HCT116 (cell line): ENCODE data around the gene PTPN18. TPM values are rescaled to one million over a fixed set of nuclear protein-coding genes. Genes with fewer than 3 reads are reported as not detected.

Experiments used
- ATAC-seq: fragments of 200-7000 bp; cut with Tn5 transposase; 2 replicates; pipeline ENCODE4 v1.9.1; 2020; ENCODE audit warnings: mild to moderate bottlenecking, moderate library complexity
- BruUV-seq: library from RNA; stranded (reverse); fragments of 400-500 nt; replicated peaks from 2 replicates; lab custom pipeline; 2021; lab: Mats Ljungman, UMichigan
- CTCF ChIA-PET: fragments of 300-600 bp; sonication (Branson Sonifier 250); formaldehyde crosslinking; loops from one replicate; lab custom pipeline; 2021; ENCODE audit warnings: antibody characterized with exemption; lab: Charles Lee
- POLR2A ChIA-PET: fragments of 300-600, 350-600 bp; sonication (Branson Sonifier 250); formaldehyde crosslinking; loops from one replicate; lab custom pipeline; 2021; ENCODE audit warnings: antibody characterized with exemption; lab: Charles Lee
- RAD21 ChIA-PET, 2 experiments: fragments of 300-600 bp; sonication (Branson Sonifier 250); formaldehyde crosslinking; loops; one replicate each; lab custom pipeline; 2023; ENCODE audit warnings: low total read pairs in 2 of 2; ENCODE audit not compliant: uncharacterized antibody in 2 of 2, unreplicated experiment in 2 of 2, low non-redundant PET in 1 of 2; lab: Charles Lee
- DNase-seq: peaks from one replicate; pipeline ENCODE4 v3.0.0-alpha.2; 2010; ENCODE audit warnings: low read depth, low spot score
- H2AFZ ChIP-seq: fragments of 200-600 bp; shearing (Covaris generic), sonication (generic); 2 replicates; pipeline ENCODE4 v1.6.1; 2017; ENCODE audit warnings: low read depth, mixed run types, mixed read lengths, antibody characterized with exemption, low read length; ENCODE audit not compliant: poor library complexity, severe bottlenecking
- H3K27ac ChIP-seq: 2 replicates; pipeline ENCODE4 v1.5.1; 2012; ENCODE audit warnings: low read depth, low read length
- H3K27me3 ChIP-seq: fragments of 200-600 bp; sonication (generic); 2 replicates; pipeline ENCODE4 v1.6.1; 2016; ENCODE audit warnings: mixed run types, low read length, mixed read lengths; ENCODE audit not compliant: insufficient read depth
- H3K36me3 ChIP-seq, 2 experiments: fragments of 200-500 bp in 1 of 2; fragments of 200-600 bp in 1 of 2; sonication (Bioruptor generic) in 1 of 2; sonication (generic) in 1 of 2; 2 replicates each; pipeline versions ENCODE4 v1.5.1 to v1.6.1; 2014 to 2016; ENCODE audit warnings: low read length in 2 of 2, inconsistent platforms in 1 of 2, mixed read lengths in 1 of 2, mixed run types in 1 of 2; ENCODE audit not compliant: insufficient read depth in 2 of 2, control insufficient read depth in 1 of 2
- H3K4me1 ChIP-seq, 2 experiments: fragments of 200-600 bp in 1 of 2; sonication (generic) in 1 of 2; 2 replicates each; pipeline versions ENCODE4 v1.5.1 to v1.6.1; 2012 to 2017; ENCODE audit warnings: low read length in 2 of 2, inconsistent platforms in 1 of 2, mild to moderate bottlenecking in 1 of 2, mixed read lengths in 1 of 2, mixed run types in 1 of 2, moderate library complexity in 1 of 2; ENCODE audit not compliant: insufficient read depth in 2 of 2, control insufficient read depth in 1 of 2
- H3K4me2 ChIP-seq: fragments of 200-600 bp; sonication (generic); 2 replicates; pipeline ENCODE4 v1.6.1; 2017; ENCODE audit warnings: mixed run types, low read length, mixed read lengths
- H3K4me3 ChIP-seq, 2 experiments: fragments of 200-600 bp in 1 of 2; sonication (generic) in 1 of 2; replicated peaks in 1 of 2; 2 replicates each; pipeline ENCODE4 v1.5.1; 2011 to 2016; ENCODE audit warnings: low read length in 2 of 2, control low read depth in 1 of 2, low read depth in 1 of 2, mild to moderate bottlenecking in 1 of 2, mixed read lengths in 1 of 2, mixed run types in 1 of 2
- H3K79me2 ChIP-seq: fragments of 200-600 bp; sonication (generic); 2 replicates; pipeline ENCODE4 v1.6.1; 2017; ENCODE audit warnings: mild to moderate bottlenecking, mixed run types, low read length, moderate library complexity, mixed read lengths; ENCODE audit not compliant: insufficient read depth
- H3K9ac ChIP-seq: fragments of 200-600 bp; sonication (generic); 2 replicates; pipeline ENCODE4 v1.6.1; 2016; ENCODE audit warnings: low read length, mixed read lengths
- H3K9me2 ChIP-seq: fragments of 200-600 bp; sonication (generic), shearing (Covaris generic); 2 replicates; pipeline ENCODE4 v1.6.1; 2017; ENCODE audit warnings: mixed run types, mild to moderate bottlenecking, moderate library complexity; ENCODE audit not compliant: insufficient read depth
- H3K9me3 ChIP-seq, 2 experiments: fragments of 200-500 bp in 1 of 2; fragments of 200-600 bp in 1 of 2; sonication (Bioruptor generic) in 1 of 2; sonication (generic) in 1 of 2; 2 replicates each; pipeline ENCODE4 v1.6.1; 2014 to 2017; ENCODE audit warnings: low read length in 2 of 2, mixed read lengths in 2 of 2, inconsistent platforms in 1 of 2, low read depth in 1 of 2, mild to moderate bottlenecking in 1 of 2, mixed run types in 1 of 2, moderate library complexity in 1 of 2; ENCODE audit not compliant: control insufficient read depth in 1 of 2, insufficient read depth in 1 of 2
- H4K20me1 ChIP-seq: fragments of 200-600 bp; sonication (generic), shearing (Covaris generic); 2 replicates; pipeline ENCODE4 v1.6.1; 2017; ENCODE audit warnings: mixed run types, mild to moderate bottlenecking, moderate library complexity; ENCODE audit not compliant: insufficient read depth
- CBX3 ChIP-seq: IDR thresholded peaks from 2 replicates; pipeline ENCODE4 v1.6.1; 2012; ENCODE audit warnings: low read depth
- CEBPB ChIP-seq: IDR thresholded peaks from 2 replicates; pipeline ENCODE4 v1.6.1; 2012; ENCODE audit warnings: low read depth
- EGR1 ChIP-seq: IDR thresholded peaks from 2 replicates; pipeline ENCODE4 v1.6.1; 2012; ENCODE audit warnings: low read depth
- EZH2 ChIP-seq: fragments of 200-600 bp; sonication (generic); IDR thresholded peaks from 2 replicates; pipeline ENCODE4 v1.6.1; 2017; ENCODE audit warnings: antibody characterized with exemption, mixed run types
- EZH2phosphoT487 ChIP-seq: fragments of 200-600 bp; IDR thresholded peaks from 2 replicates; pipeline ENCODE4 v1.6.1; 2018; ENCODE audit warnings: antibody characterized with exemption, borderline replicate concordance
- JUND ChIP-seq: IDR thresholded peaks from 2 replicates; pipeline ENCODE4 v1.6.1; 2012
- POLR2A ChIP-seq: IDR thresholded peaks from 2 replicates; pipeline ENCODE4 v1.7.0; 2011; ENCODE audit warnings: borderline replicate concordance; ENCODE audit not compliant: insufficient read depth, insufficient read length; ENCODE audit errors: extremely low read depth
- RAD21 ChIP-seq: IDR thresholded peaks from 2 replicates; pipeline ENCODE4 v1.6.1; 2012; ENCODE audit warnings: low read depth, mild to moderate bottlenecking
- SP1 ChIP-seq: IDR thresholded peaks from 2 replicates; pipeline ENCODE4 v1.6.1; 2012; ENCODE audit warnings: low read depth
- TCF7L2 ChIP-seq: IDR thresholded peaks from 2 replicates; pipeline ENCODE4 v1.7.0; 2011; ENCODE audit warnings: borderline replicate concordance, inconsistent platforms; ENCODE audit not compliant: insufficient read depth, insufficient read length; ENCODE audit errors: extremely low read depth
- YY1 ChIP-seq: IDR thresholded peaks from 2 replicates; pipeline ENCODE4 v1.6.1; 2011; ENCODE audit warnings: low read length, low read depth, moderate library complexity, mild to moderate bottlenecking; ENCODE audit not compliant: insufficient replicate concordance; ENCODE audit errors: extremely low read depth
- ZFX ChIP-seq: fragments of 450-650 bp; IDR thresholded peaks from 2 replicates; pipeline ENCODE4 v1.6.1; 2017
- ZNF274 ChIP-seq: fragments of 200-500 bp; sonication (Bioruptor generic); IDR thresholded peaks from 2 replicates; pipeline ENCODE4 v1.6.1; 2014; ENCODE audit warnings: mild to moderate bottlenecking, low read depth, low read length, inconsistent platforms
- intact Hi-C: fragments of 100-400 bp; cut with micrococcal nuclease; formaldehyde crosslinking; loops from 2 replicates; pipeline ENCODE4 v1.10.0; 2022
- total RNA-seq: library from RNA; stranded (reverse); gene quantifications from one replicate; pipeline ENCODE4 v1.2.1, GENCODE V29; 2021; ENCODE audit not compliant: unreplicated experiment
- TF ChIP-seq, protein P1 (sequence below): IDR thresholded peaks from 2 replicates; pipeline ENCODE4 v1.6.1; 2011; ENCODE audit warnings: mild to moderate bottlenecking, low read length, moderate library complexity; ENCODE audit not compliant: insufficient replicate concordance; ENCODE audit errors: extremely low read depth
- TF ChIP-seq, protein P2 (sequence below), 3 experiments: fragments of 200-600 bp in 1 of 3; sonication (generic) in 1 of 3; IDR thresholded peaks in 2 of 3; conservative IDR thresholded peaks in 1 of 3; 2 replicates each; pipeline ENCODE4 v1.5.1; 2012 to 2017; ENCODE audit warnings: low read depth in 2 of 3, low read length in 2 of 3, antibody characterized with exemption in 1 of 3, borderline replicate concordance in 1 of 3, control low read depth in 1 of 3, mild to moderate bottlenecking in 1 of 3, mixed read lengths in 1 of 3, mixed run types in 1 of 3, moderate library complexity in 1 of 3; ENCODE audit not compliant: insufficient read depth in 1 of 3

The PTPN18 gene
- total RNA-seq, 1 experiment from 2014 or later: 52.4 TPM

DNA sequence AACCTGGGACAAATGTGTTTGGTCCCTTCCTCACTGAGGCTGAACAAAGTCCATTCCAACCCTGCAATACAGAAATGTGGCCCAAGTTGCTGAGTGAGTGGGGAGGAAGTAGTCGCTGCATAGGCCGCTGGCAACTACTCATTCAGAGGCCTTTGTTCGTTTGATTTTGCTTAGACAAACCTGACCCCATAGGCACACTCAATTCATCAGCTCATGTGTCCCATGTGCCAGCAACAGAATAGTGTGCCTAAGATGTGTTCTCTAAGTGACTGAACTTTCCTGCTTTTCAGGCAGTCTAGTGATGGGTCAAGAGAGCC is 23.0 kb downstream of the PTPN18 start:
- H3K4me1 ChIP-seq: peaks cover 9 to 15% of the 10 kb centered on the region in 2 experiments; a peak in 3 of 4 replicates
- no peak for ATAC-seq
- no peak for DNase-seq
- intact Hi-C loops: no loop called here
- H3K79me2 ChIP-seq: no peaks in the 10 kb centered on the region
- H3K27me3 ChIP-seq: no peaks in the 10 kb centered on the region
- H3K27ac ChIP-seq: no peak overlapping the region
- no peaks in the 10 kb centered on the region for H3K9me3 ChIP-seq
- RAD21 ChIA-PET: no interaction called here
- CTCF ChIA-PET: no interaction called here
- H2AFZ ChIP-seq: no peak overlapping the region
- POLR2A ChIA-PET: no interaction called here
- TF ChIP-seq, protein P1, sequence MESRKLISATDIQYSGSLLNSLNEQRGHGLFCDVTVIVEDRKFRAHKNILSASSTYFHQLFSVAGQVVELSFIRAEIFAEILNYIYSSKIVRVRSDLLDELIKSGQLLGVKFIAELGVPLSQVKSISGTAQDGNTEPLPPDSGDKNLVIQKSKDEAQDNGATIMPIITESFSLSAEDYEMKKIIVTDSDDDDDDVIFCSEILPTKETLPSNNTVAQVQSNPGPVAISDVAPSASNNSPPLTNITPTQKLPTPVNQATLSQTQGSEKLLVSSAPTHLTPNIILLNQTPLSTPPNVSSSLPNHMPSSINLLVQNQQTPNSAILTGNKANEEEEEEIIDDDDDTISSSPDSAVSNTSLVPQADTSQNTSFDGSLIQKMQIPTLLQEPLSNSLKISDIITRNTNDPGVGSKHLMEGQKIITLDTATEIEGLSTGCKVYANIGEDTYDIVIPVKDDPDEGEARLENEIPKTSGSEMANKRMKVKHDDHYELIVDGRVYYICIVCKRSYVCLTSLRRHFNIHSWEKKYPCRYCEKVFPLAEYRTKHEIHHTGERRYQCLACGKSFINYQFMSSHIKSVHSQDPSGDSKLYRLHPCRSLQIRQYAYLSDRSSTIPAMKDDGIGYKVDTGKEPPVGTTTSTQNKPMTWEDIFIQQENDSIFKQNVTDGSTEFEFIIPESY: no peak
- TF ChIP-seq YY1 (no peak), POLR2A (no peak), CBX3 (no peak), ZFX (no peak), ZNF274 (no peak), EZH2 (no peak), TCF7L2 (no peak), SP1 (no peak), EGR1 (no peak), EZH2phosphoT487 (no peak), CEBPB (no peak), JUND (no peak), RAD21 (no peak)
- TF ChIP-seq, protein P2, sequence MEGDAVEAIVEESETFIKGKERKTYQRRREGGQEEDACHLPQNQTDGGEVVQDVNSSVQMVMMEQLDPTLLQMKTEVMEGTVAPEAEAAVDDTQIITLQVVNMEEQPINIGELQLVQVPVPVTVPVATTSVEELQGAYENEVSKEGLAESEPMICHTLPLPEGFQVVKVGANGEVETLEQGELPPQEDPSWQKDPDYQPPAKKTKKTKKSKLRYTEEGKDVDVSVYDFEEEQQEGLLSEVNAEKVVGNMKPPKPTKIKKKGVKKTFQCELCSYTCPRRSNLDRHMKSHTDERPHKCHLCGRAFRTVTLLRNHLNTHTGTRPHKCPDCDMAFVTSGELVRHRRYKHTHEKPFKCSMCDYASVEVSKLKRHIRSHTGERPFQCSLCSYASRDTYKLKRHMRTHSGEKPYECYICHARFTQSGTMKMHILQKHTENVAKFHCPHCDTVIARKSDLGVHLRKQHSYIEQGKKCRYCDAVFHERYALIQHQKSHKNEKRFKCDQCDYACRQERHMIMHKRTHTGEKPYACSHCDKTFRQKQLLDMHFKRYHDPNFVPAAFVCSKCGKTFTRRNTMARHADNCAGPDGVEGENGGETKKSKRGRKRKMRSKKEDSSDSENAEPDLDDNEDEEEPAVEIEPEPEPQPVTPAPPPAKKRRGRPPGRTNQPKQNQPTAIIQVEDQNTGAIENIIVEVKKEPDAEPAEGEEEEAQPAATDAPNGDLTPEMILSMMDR (IDR thresholded peaks at IDR 0.05 in 2 of 3, conservative IDR thresholded peaks at IDR 0.05 in 1 of 3; ENCODE audit: borderline replicate concordance in 1 of 3, insufficient read depth in 1 of 3, low read depth in 2 of 3, low read length in 2 of 3): no peak
- no TSS peak for BruUV-seq
- no peaks in the 10 kb centered on the region for H3K9me2 ChIP-seq
- no peak overlapping the region for H3K4me2 ChIP-seq
- H3K4me3 ChIP-seq: no peak overlapping the region
- H3K9ac ChIP-seq: no peak overlapping the region
- H3K36me3 ChIP-seq: peaks cover 0 to 6% of the 10 kb centered on the region in 2 experiments; a peak in 1 of 4 replicates
- no peaks in the 10 kb centered on the region for H4K20me1 ChIP-seq
